ENCODE data around the gene ATE1. TPM values are rescaled to one million over a fixed set of nuclear protein-coding genes. Genes with fewer than 3 reads are reported as not detected.

The ATE1 gene
- total and polyA plus RNA-seq, 8 donors, result 4.9 to 47.4 (median 9.1) TPM

- intact Hi-C loops (cut with DNase I; ENCODE audit: low total_unique reads), result no loop called here
- Histone ChIP-seq H3K36me3 (peaks cover 11 to 79% (median 66%) of the 10 kb centered on the region in 4 donors), H3K4me3 (no peak overlapping the region), H3K27ac (no peak overlapping the region), H3K9me3 (no peaks in the 10 kb centered on the region), H3K4me1 (peaks cover 0 to 5% (median 0%) of the 10 kb centered on the region in 4 donors), H3K27me3 (no peaks in the 10 kb centered on the region)
- WGBS, 5 donors, result 84 to 97% (median 91%) methylated on average over 6 of the region's 6 CpGs
- TF ChIP-seq CTCF (IDR thresholded peaks at IDR 0.05), result no peak
- TF ChIP-seq POLR2AphosphoS5 (IDR thresholded peaks at IDR 0.05), result no peak
- no peak for DNase-seq
These were observed 13.2 kb downstream of the ATE1 start for GRCh38 chr10:121914661-121915060.

- Histone ChIP-seq H3K27ac (no peak overlapping the region), H3K9me3 (no peaks in the 10 kb centered on the region), H3K4me1 (no peaks in the 10 kb centered on the region), H3K4me3 (no peak overlapping the region), H3K36me3 (peaks cover 10 to 88% (median 79%) of the 10 kb centered on the region in 4 donors), H3K27me3 (no peaks in the 10 kb centered on the region)
- DNase-seq, result no peak
- intact Hi-C loops (cut with DNase I; ENCODE audit: low total_unique reads), result no loop called here
- TF ChIP-seq POLR2A (IDR thresholded peaks at IDR 0.05) (no peak), EP300 (IDR thresholded peaks at IDR 0.05) (no peak), POLR2AphosphoS5 (IDR thresholded peaks at IDR 0.05) (no peak), CTCF (IDR thresholded peaks at IDR 0.05) (no peak)
- WGBS, 5 donors, result 90 to 92% (median 92%) methylated on average over 2 of the region's 2 CpGs
These were observed 16.5 kb downstream of the ATE1 start for GRCh38 chr10:121911421-121911697.

GRCh38 chr10:121910673-121911420 is 17.0 kb downstream of the ATE1 start:
- Histone ChIP-seq H3K4me1 (no peaks in the 10 kb centered on the region), H3K36me3 (peaks cover 10 to 87% (median 79%) of the 10 kb centered on the region in 4 donors), H3K27me3 (no peaks in the 10 kb centered on the region), H3K27ac (no peak overlapping the region), H3K9me3 (no peaks in the 10 kb centered on the region), H3K4me3 (no peak overlapping the region)
- intact Hi-C loops (cut with DNase I; ENCODE audit: low total_unique reads), result no loop called here
- WGBS, 5 donors, result 51 to 67% (median 61%) methylated on average over 5 of the region's 5 CpGs
- TF ChIP-seq CTCF (IDR thresholded peaks at IDR 0.05) (no peak), POLR2A (IDR thresholded peaks at IDR 0.05) (no peak), EP300 (IDR thresholded peaks at IDR 0.05) (no peak), POLR2AphosphoS5 (IDR thresholded peaks at IDR 0.05) (no peak)
- no peak for DNase-seq

- 53 to 83% (median 58%) methylated on average over 2 of the region's 2 CpGs for WGBS, 5 donors
- Histone ChIP-seq H3K36me3 (peaks cover 8 to 75% (median 72%) of the 10 kb centered on the region in 4 donors), H3K4me3 (no peak overlapping the region), H3K27ac (no peak overlapping the region), H3K9me3 (no peaks in the 10 kb centered on the region), H3K27me3 (no peaks in the 10 kb centered on the region), H3K4me1 (peaks cover 0 to 7% (median 0%) of the 10 kb centered on the region in 4 donors)
- no peak for DNase-seq
- TF ChIP-seq CTCF (IDR thresholded peaks at IDR 0.05), result no peak
- TF ChIP-seq POLR2AphosphoS5 (IDR thresholded peaks at IDR 0.05), result no peak
- no peak for TF ChIP-seq EP300 (IDR thresholded peaks at IDR 0.05)
- TF ChIP-seq POLR2A (IDR thresholded peaks at IDR 0.05), result no peak
- intact Hi-C loops (cut with DNase I; ENCODE audit: low total_unique reads), result no loop called here
These were observed 22.9 kb downstream of the ATE1 start for GRCh38 chr10:121904888-121905287.

Measured in stomach (tissue), 9 donors.